Measurements from ENCODE around the gene RNF151. TPM values are rescaled to one million over a fixed set of nuclear protein-coding genes. Genes with fewer than 3 reads are reported as not detected.

The RNF151 gene
- total and polyA plus RNA-seq, 2 donors (not counting 1 experiment from before 2014, with no cell fraction given) = 0.13 to 0.76 TPM

DNA sequence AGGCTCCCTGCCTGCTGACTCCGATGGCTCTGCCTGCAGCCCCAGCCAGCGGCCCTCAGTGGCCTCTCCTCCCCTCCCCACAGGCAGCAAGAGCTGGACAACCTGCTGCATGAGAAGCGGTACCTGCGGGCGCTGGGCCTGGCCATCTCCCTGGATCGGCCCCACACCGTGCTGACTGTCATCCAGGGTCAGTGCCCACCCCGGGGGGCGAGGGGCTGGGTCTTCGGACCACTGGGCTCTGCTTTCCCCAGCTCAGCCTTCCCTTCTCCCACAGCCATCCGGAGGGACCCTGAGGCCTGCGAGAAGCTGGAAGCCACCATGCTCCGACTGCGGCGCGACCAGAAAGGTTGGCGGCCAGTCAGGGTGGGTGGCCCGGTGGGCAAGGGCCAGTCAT lies 11.2 kb downstream of the RNF151 start:
- POLR2A ChIA-PET = interaction anchor here (1.5 to 2.0 kb wide), 2 partner anchors 13 kb away, joined by 3 to 5 read pairs; partner anchors contain the start of gene RPS2
- H3K4me1 Mint-ChIP-seq = peaks cover 11% of the 10 kb centered on the region

More for the DNA sequence above, 11.2 kb downstream of the RNF151 start:
- Mint-ChIP-seq H3K9me3 (ENCODE audit: insufficient read depth) (no peaks in the 10 kb centered on the region), H3K27ac (no peak overlapping the region), H3K27me3 (peaks cover 2% of the 10 kb centered on the region), H3K4me3 (no peak overlapping the region)
- no peak for TF ChIP-seq EZH2 (IDR thresholded peaks at IDR 0.05; ENCODE audit: borderline replicate concordance, insufficient read depth, low read depth, low read length, poor library complexity, severe bottlenecking)
- TF ChIP-seq, protein P1, sequence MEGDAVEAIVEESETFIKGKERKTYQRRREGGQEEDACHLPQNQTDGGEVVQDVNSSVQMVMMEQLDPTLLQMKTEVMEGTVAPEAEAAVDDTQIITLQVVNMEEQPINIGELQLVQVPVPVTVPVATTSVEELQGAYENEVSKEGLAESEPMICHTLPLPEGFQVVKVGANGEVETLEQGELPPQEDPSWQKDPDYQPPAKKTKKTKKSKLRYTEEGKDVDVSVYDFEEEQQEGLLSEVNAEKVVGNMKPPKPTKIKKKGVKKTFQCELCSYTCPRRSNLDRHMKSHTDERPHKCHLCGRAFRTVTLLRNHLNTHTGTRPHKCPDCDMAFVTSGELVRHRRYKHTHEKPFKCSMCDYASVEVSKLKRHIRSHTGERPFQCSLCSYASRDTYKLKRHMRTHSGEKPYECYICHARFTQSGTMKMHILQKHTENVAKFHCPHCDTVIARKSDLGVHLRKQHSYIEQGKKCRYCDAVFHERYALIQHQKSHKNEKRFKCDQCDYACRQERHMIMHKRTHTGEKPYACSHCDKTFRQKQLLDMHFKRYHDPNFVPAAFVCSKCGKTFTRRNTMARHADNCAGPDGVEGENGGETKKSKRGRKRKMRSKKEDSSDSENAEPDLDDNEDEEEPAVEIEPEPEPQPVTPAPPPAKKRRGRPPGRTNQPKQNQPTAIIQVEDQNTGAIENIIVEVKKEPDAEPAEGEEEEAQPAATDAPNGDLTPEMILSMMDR (IDR thresholded peaks at IDR 0.05) = no peak
- H3K4me1 ChIP-seq (ENCODE audit: control insufficient read depth in 2 of 2, insufficient read depth in 2 of 2, low read length in 2 of 2) = peaks cover 4 to 16% of the 10 kb centered on the region in 2 donors
- CTCF ChIA-PET = interaction anchor here (0.6 to 1.3 kb wide), 3 partner anchors 26 to 895 kb away, joined by 3 to 4 read pairs (median 4); no protein-coding TSS in a partner anchor
- H3K9me3 ChIP-seq (ENCODE audit: control extremely low read depth in 1 of 3, control insufficient read depth in 2 of 3, insufficient read depth in 1 of 3, low read length in 2 of 3) = peaks cover 0 to 6% (median 0%) of the 10 kb centered on the region in 3 donors
- H3K4me2 ChIP-seq (replicated peaks; ENCODE audit: low read depth, low read length, poor library complexity, severe bottlenecking) = no peak overlapping the region
- peaks cover 21% of the 10 kb centered on the region for H3K79me2 ChIP-seq (ENCODE audit: control insufficient read depth, insufficient read depth, low read length)
- peaks cover 0 to 63% (median 18%) of the 10 kb centered on the region in 4 experiments for H3K27me3 ChIP-seq (replicated peaks in 1 of 4; ENCODE audit: control extremely low read depth in 1 of 4, control insufficient read depth in 3 of 4, insufficient read depth in 4 of 4, low read length in 3 of 4)
- no peak for ATAC-seq (ENCODE audit: low read depth)
- H3K27ac ChIP-seq (ENCODE audit: low read length in 2 of 2) = no peak overlapping the region
- H3K36me3 ChIP-seq (replicated peaks in 1 of 2; ENCODE audit: control extremely low read depth in 1 of 2, control insufficient read depth in 1 of 2, extremely low read depth in 1 of 2, insufficient read depth in 2 of 2, low read length in 1 of 2) = peaks cover 0 to 42% of the 10 kb centered on the region in 2 experiments
- no peak overlapping the region for H3K4me3 ChIP-seq (ENCODE audit: control extremely low read depth in 1 of 5, extremely low read depth in 1 of 5, insufficient read depth in 1 of 5, low read depth in 2 of 5, low read length in 4 of 5)
- H3K9ac ChIP-seq (ENCODE audit: low read length) = no peak overlapping the region
- H4K20me1 ChIP-seq (ENCODE audit: control insufficient read depth, insufficient read depth, low read length, poor library complexity, severe bottlenecking) = peaks cover 41% of the 10 kb centered on the region
- no peak for DNase-seq
- intact Hi-C loops (cut with micrococcal nuclease) = no loop called here
- no peak overlapping the region for H2AFZ ChIP-seq (ENCODE audit: insufficient read depth, low read depth, low read length, poor library complexity, severe bottlenecking)
- over 99% methylated on average over 18 of the region's 18 CpGs for WGBS (ENCODE audit: insufficient coverage)

All from B cell (primary cell).